Measurements from ENCODE around the gene TCTN3. TPM values are rescaled to one million over a fixed set of nuclear protein-coding genes. Genes with fewer than 3 reads are reported as not detected.

TCTN3 gene
- polyA plus RNA-seq, 1 of the 3 experiments (the other 2 are of a cell fraction): 39.5 TPM

- Histone ChIP-seq H4K20me1 (ENCODE audit: insufficient read depth) (no peaks in the 10 kb centered on the region), H3K9me2 (no peaks in the 10 kb centered on the region), H3K4me1 (ENCODE audit: control insufficient read depth in 1 of 2, insufficient read depth in 2 of 2, low read depth in 1 of 2, low read length in 1 of 2) (no peaks in the 10 kb centered on the region), H3K9me3 (no peaks in the 10 kb centered on the region), H2AFZ (ENCODE audit: low read depth) (no peak overlapping the region), H3K36me3 (replicated peaks in 1 of 2; ENCODE audit: control insufficient read depth in 1 of 2, insufficient read depth in 2 of 2, low read length in 1 of 2) (no peaks in the 10 kb centered on the region), H3K27me3 (ENCODE audit: insufficient read depth) (no peaks in the 10 kb centered on the region), H3K9ac (no peak overlapping the region), H3K79me2 (ENCODE audit: insufficient read depth) (no peaks in the 10 kb centered on the region), H3F3A (replicated peaks; ENCODE audit: insufficient read depth) (no peaks in the 10 kb centered on the region), H3K4me3 (ENCODE audit: low read depth in 2 of 2, low read length in 1 of 2) (no peak overlapping the region), H3K4me2 (no peak overlapping the region), H3K27ac (ENCODE audit: low read depth in 2 of 2, low read length in 1 of 2) (no peak overlapping the region)
- DNase-seq: no peak
- POLR2A ChIA-PET: no interaction called here
- TF ChIP-seq RAD21 (IDR thresholded peaks at IDR 0.05; ENCODE audit: low read length): no peak
- no peak for TF ChIP-seq USF2 (IDR thresholded peaks at IDR 0.05; ENCODE audit: borderline replicate concordance, low read depth, low read length)
- no peak for TF ChIP-seq TAF1 (IDR thresholded peaks at IDR 0.05; ENCODE audit: borderline replicate concordance, low read depth, low read length)
- no peak for TF ChIP-seq MEF2A (IDR thresholded peaks at IDR 0.05; ENCODE audit: borderline replicate concordance, low read depth)
- no peak for TF ChIP-seq YY1 (IDR thresholded peaks at IDR 0.05; ENCODE audit: low read depth)
- no peak for TF ChIP-seq FOXM1 (IDR thresholded peaks at IDR 0.05; ENCODE audit: low read depth)
- no peak for TF ChIP-seq TCF12 (IDR thresholded peaks at IDR 0.05)
- TF ChIP-seq MAX (IDR thresholded peaks at IDR 0.05; ENCODE audit: low read depth): no peak
- TF ChIP-seq CTCF (IDR thresholded peaks at IDR 0.05): no peak
- no peak for TF ChIP-seq NFIC (IDR thresholded peaks at IDR 0.05; ENCODE audit: borderline replicate concordance)
- no peak for TF ChIP-seq SMC3 (IDR thresholded peaks at IDR 0.05; ENCODE audit: low read depth, low read length)
- no peak for TF ChIP-seq FOSL2 (IDR thresholded peaks at IDR 0.05; ENCODE audit: borderline replicate concordance, low read depth)
- no peak for TF ChIP-seq RXRA (IDR thresholded peaks at IDR 0.05; ENCODE audit: borderline replicate concordance, low read depth)
- TF ChIP-seq TEAD4 (IDR thresholded peaks at IDR 0.05; ENCODE audit: borderline replicate concordance, insufficient read depth): no peak
- no peak for TF ChIP-seq USF1 (IDR thresholded peaks at IDR 0.05; ENCODE audit: borderline replicate concordance, low read depth)
- WGBS (ENCODE audit: low lambda C conversion rate): 13% methylated on average over 4 of the region's 6 CpGs
- CTCF ChIA-PET: interaction anchor here (3.0 kb wide), 1 partner anchor 13 kb away, joined by 11 read pairs; the partner anchor contains the start of gene TCTN3
Measured at GRCh38 chr10:95706573-95706972, 12.8 kb upstream of the TCTN3 start.

- Histone ChIP-seq H3K9me2 (no peaks in the 10 kb centered on the region), H3K4me1 (ENCODE audit: control insufficient read depth in 1 of 2, insufficient read depth in 2 of 2, low read depth in 1 of 2, low read length in 1 of 2) (no peaks in the 10 kb centered on the region), H3K27ac (ENCODE audit: low read depth in 2 of 2, low read length in 1 of 2) (no peak overlapping the region), H3K79me2 (ENCODE audit: insufficient read depth) (peaks cover 3% of the 10 kb centered on the region), H3F3A (replicated peaks; ENCODE audit: insufficient read depth) (no peaks in the 10 kb centered on the region), H3K4me3 (ENCODE audit: low read depth in 2 of 2, low read length in 1 of 2) (no peak overlapping the region), H3K9me3 (no peaks in the 10 kb centered on the region), H3K36me3 (replicated peaks in 1 of 2; ENCODE audit: control insufficient read depth in 1 of 2, insufficient read depth in 2 of 2, low read length in 1 of 2) (no peaks in the 10 kb centered on the region), H3K27me3 (ENCODE audit: insufficient read depth) (no peaks in the 10 kb centered on the region; the same call in 1 of the 2 replicates), H4K20me1 (ENCODE audit: insufficient read depth) (no peaks in the 10 kb centered on the region), H2AFZ (ENCODE audit: low read depth) (no peak overlapping the region), H3K4me2 (no peak overlapping the region), H3K9ac (no peak overlapping the region)
- no peak for TF ChIP-seq FOXM1 (IDR thresholded peaks at IDR 0.05; ENCODE audit: low read depth)
- no peak for TF ChIP-seq ZBTB33 (IDR thresholded peaks at IDR 0.05; ENCODE audit: borderline replicate concordance, low read depth)
- TF ChIP-seq TAF1 (IDR thresholded peaks at IDR 0.05; ENCODE audit: borderline replicate concordance, low read depth, low read length): no peak
- 11% methylated on average over 2 of the region's 2 CpGs for WGBS (ENCODE audit: low lambda C conversion rate)
- ChIA-PET POLR2A (no interaction called here), CTCF (no interaction called here)
- no peak for DNase-seq
Measured at GRCh38 chr10:95698415-95698814, 4.7 kb upstream of the TCTN3 start.
